Muscle of arm (tissue), 12 donors: ENCODE results near the gene CAMKMT. TPM values are rescaled to one million over a fixed set of nuclear protein-coding genes. Genes with fewer than 3 reads are reported as not detected.
A peak's percentile ranks its signal among the peaks of the same experiment; 100 is the strongest.
"Not testable (repeated sequence)": the region's sequence is repeated elsewhere in the genome, so short reads cannot be mapped to it uniquely, and the experiment has no call there.

Experiments used
- DNase-seq: peaks from one replicate; pipeline ENCODE4 v3.0.0-alpha.2; 2013
- polyA plus RNA-seq, 12 donors: library from polyadenylated mRNA; unstranded; fragments of 120-200 nt; gene quantifications; one replicate each; pipeline ENCODE4 v1.2.1, GENCODE V29; 2013; ENCODE audit not compliant: insufficient read length in 12 of 12

CAMKMT gene
- polyA plus RNA-seq, 12 donors, result 4.0 to 8.7 (median 6.5) TPM; not detected in 1

GRCh38 chr2:44358503-44358902 lies 3.2 kb upstream of the CAMKMT start:
- no peak for DNase-seq

- no peak for DNase-seq
Measured at GRCh38 chr2:44360749-44361329, 908 bp upstream of the CAMKMT start.

- peak; percentile 52 for DNase-seq
Measured at GRCh38 chr2:44362207-44363015, 664 bp downstream of the CAMKMT start.

GRCh38 chr2:44364604-44365003 lies 2.9 kb downstream of the CAMKMT start:
- DNase-seq, result no peak

- no peak for DNase-seq
Measured at GRCh38 chr2:44367591-44367990, 5.8 kb downstream of the CAMKMT start.

- DNase-seq, result no peak
Measured at GRCh38 chr2:44369392-44369791, 7.6 kb downstream of the CAMKMT start.

GRCh38 chr2:44371445-44371844 lies 9.7 kb downstream of the CAMKMT start:
- DNase-seq, result no peak

GRCh38 chr2:44372246-44372645 lies 10.5 kb downstream of the CAMKMT start:
- DNase-seq, result no peak

GRCh38 chr2:44377486-44377885 lies 15.7 kb downstream of the CAMKMT start:
- no peak for DNase-seq

- DNase-seq, result not testable (repeated sequence)
Measured at GRCh38 chr2:44385226-44385625, 23.5 kb downstream of the CAMKMT start.

GRCh38 chr2:44388877-44389276 lies 27.1 kb downstream of the CAMKMT start:
- DNase-seq, result no peak

GRCh38 chr2:44389895-44390294 lies 28.1 kb downstream of the CAMKMT start:
- no peak for DNase-seq

- peak; percentile 31 for DNase-seq
Measured at GRCh38 chr2:44392338-44392943, 30.7 kb downstream of the CAMKMT start.

- peak; percentile 30 for DNase-seq
Measured at GRCh38 chr2:44397447-44398175, 35.9 kb downstream of the CAMKMT start.

- peak; percentile 10 for DNase-seq
Measured at GRCh38 chr2:44398243-44398897, 36.6 kb downstream of the CAMKMT start.

- no peak for DNase-seq
Measured at GRCh38 chr2:44420725-44421124, 59.0 kb downstream of the CAMKMT start.

GRCh38 chr2:44424211-44424610 lies 62.5 kb downstream of the CAMKMT start:
- DNase-seq, result no peak

- no peak for DNase-seq
Measured at GRCh38 chr2:44429034-44429433, 67.3 kb downstream of the CAMKMT start.

GRCh38 chr2:44430342-44430741 lies 68.6 kb downstream of the CAMKMT start:
- no peak for DNase-seq

- no peak for DNase-seq
Measured at GRCh38 chr2:44433895-44434294, 72.1 kb downstream of the CAMKMT start.

GRCh38 chr2:44441200-44441599 lies 79.5 kb downstream of the CAMKMT start:
- DNase-seq, result no peak

- no peak for DNase-seq
Measured at GRCh38 chr2:44442019-44442418, 80.3 kb downstream of the CAMKMT start.
